Activated CD8-positive, alpha-beta memory T cell treated with anti-CD3 and anti-CD28 coated beads for 36 hours (primary cell): ENCODE data around the gene C10orf62. TPM values are rescaled to one million over a fixed set of nuclear protein-coding genes. Genes with fewer than 3 reads are reported as not detected.
"Not testable (repeated sequence)": the region's sequence is repeated elsewhere in the genome, so short reads cannot be mapped to it uniquely, and the experiment has no call there.

ENCODE experiments used
- CTCF ChIA-PET: fragments of 350-600 bp; sonication (Branson Sonifier 250); formaldehyde crosslinking; loops from one replicate; lab custom pipeline; 2021; ENCODE audit warnings: antibody characterized with exemption; lab: Charles Lee
- POLR2A ChIA-PET: fragments of 350-600 bp; sonication (Branson Sonifier 250); formaldehyde crosslinking; loops from one replicate; lab custom pipeline; 2021; ENCODE audit warnings: antibody characterized with exemption; lab: Charles Lee
- total RNA-seq, 2 experiments: library from RNA; stranded (reverse); gene quantifications; one replicate each; pipeline ENCODE4 v1.2.3, GENCODE V29; 2021

C10orf62 gene, protein sequence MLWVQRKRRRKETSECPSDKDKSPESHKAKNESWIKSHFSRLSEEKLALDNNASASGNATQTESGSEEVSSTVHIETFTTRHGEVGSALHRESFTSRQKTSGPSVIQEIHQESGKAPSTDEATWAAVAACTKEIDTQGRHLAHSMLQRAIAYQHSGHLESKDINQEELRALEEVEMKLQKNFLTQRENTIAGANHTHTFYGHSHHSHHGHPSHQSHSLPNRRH
- not detected for total RNA-seq

DNA sequence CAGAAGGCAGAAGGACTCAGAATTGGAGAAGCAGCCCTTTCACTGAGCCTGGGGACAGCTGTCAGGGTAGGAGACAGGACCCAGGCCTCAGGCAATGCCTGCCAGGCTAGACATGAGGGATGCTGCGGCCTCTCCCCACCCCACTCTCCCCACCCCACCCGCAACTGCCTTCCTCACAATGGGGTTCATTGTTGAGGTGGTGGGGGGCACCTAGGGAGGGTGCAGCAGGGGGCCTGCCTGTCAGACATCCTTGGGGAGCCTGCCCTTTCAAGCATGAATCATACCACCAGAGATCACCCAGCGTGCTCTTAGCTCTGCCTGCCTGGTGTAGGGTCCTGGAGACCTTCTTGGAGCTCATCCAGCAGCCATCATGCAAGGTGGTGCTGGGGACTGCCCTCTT lies at the start of gene C10orf62:
Gene C10orf62, plus strand, starts transcription at position 243 of the 400 bp plus-strand sequence. CDS start 177 bp downstream, outside the sequence.
- CTCF ChIA-PET = no interaction called here

DNA sequence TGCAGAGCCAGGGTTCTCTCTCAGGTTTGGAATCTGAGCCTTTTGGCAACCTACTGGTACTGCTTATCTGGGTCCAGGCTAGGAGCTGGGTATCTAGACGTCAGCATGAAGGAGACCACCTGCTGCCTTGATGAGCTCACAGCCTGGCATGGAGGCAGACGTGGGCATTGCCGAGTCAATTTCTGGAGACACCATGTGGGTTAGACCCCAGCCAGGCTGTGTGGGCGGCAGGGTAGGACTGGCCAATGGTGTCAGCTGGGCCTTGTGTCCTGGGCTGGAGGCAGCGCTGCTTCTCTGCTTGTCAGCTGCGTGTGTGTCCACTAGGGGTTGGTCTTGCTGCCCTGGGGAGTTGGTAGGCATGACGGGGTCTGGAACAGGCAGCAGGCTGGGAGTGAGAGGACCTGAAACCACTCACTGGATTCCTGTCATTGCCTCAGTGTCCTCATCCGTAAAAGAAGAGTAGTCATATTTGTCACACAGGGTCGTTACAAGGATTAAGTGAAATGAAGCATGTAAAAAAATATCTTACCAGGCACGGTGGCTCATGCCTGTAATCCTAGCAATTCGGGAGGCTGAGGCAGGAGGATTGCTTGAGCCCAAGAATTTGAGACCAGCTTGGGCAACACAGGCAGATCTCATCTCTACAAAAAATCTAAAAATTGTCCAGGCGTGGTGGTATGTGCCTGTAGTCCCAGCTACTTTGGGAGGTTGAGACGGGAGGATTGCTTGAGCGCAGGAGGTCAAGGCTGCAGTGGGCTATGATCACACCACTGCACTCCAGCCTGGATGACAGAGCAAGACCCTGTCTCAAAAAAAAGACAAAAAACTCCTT lies 48.6 kb upstream of the C10orf62 start:
- POLR2A ChIA-PET = no interaction called here
- CTCF ChIA-PET = interaction anchor here (0.7 to 0.9 kb wide), 3 partner anchors 40 to 130 kb away, joined by 3 to 5 read pairs (median 4); no protein-coding TSS in a partner anchor

More for the DNA sequence above, at the start of gene C10orf62:
- POLR2A ChIA-PET = interaction anchor here (0.6 kb wide), 1 partner anchor 99 kb away, joined by 3 read pairs; no protein-coding TSS in a partner anchor

DNA sequence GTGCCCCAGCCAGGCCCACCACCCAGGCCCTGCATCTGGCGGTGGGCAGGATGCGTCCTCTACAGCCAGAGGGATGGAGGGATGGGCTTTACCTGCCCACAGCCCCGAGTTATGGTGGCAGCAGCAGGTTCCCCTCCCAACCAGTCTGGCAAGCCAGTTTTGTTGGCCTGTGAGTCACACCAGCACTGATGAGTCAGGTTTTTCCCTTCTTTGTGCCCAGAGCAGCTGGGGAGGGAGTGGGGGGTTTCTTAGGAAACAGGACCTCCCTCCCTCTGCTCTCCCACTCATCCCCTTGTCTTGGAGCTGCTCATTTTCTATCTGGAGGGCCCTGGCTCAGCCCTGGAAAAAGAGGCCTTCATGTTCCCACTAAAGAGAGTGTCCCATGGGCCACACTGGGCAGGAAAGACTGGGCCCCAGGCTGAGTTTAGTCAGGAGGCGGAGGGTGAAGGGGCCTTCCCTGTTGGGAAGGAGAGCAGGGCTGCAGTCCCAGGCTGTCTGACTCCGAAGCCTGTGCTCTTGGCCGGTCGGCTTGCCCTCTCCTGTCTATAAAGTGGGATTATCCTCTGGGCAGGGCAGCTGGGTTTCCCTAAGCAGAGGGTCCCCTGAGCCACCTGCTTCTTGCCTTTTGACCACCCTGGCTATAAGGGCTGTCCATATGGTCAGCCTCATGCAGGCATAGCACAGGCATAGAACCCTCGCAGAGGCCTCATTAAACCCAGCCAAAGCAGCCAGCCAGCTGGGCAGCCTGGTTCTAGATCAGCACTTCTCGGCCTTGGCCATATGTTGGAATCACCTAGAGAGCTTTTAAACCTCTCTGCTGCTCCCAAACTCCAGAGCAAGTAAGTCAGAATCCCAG lies 47.1 kb upstream of the C10orf62 start:
- CTCF ChIA-PET = interaction anchor here (1.5 kb wide), 1 partner anchor 12 kb away, joined by 6 read pairs; no protein-coding TSS in a partner anchor
- POLR2A ChIA-PET = no interaction called here

DNA sequence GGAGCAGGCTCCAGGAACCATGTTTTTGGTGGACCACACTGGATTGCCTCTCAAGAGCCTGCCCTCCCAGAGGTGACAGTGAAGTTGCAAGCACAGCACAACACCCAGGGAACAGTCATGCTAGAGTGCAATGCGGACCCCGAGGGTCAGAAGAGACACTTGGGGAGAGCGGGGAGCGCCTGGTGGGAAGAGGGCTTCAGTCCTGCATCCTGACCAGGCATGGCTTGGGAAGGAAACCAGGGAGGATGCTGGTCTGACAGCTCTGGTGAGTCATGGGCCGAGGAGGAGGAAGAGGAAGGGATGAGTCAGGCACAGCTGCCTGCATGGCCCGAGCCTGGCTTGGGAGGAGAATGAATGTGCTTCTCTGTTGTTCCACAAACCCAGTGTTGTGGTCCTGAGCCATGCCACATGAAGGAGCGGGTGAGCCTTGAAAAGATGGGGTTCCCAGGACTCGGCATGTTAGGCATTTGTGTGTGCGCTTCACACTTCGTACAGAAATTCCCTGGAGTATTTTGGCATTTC lies 46.4 kb upstream of the C10orf62 start:
- POLR2A ChIA-PET = no interaction called here

GRCh38 chr10:97546456-97547270 lies 42.9 kb upstream of the C10orf62 start:
- ChIA-PET POLR2A (no interaction called here), CTCF (interaction anchor here (0.7 to 0.8 kb wide), 2 partner anchors 67 to 249 kb away, joined by 3 to 4 read pairs; no protein-coding TSS in a partner anchor)

More for the DNA sequence above, 46.4 kb upstream of the C10orf62 start:
- CTCF ChIA-PET = interaction anchor here (1.5 kb wide), 1 partner anchor 11 kb away, joined by 6 read pairs; no protein-coding TSS in a partner anchor

GRCh38 chr10:97547271-97547600 lies 42.3 kb upstream of the C10orf62 start:
- ChIA-PET POLR2A (no interaction called here), CTCF (no interaction called here)

GRCh38 chr10:97547962-97548361 lies 41.6 kb upstream of the C10orf62 start:
- ChIA-PET POLR2A (no interaction called here), CTCF (no interaction called here)

DNA sequence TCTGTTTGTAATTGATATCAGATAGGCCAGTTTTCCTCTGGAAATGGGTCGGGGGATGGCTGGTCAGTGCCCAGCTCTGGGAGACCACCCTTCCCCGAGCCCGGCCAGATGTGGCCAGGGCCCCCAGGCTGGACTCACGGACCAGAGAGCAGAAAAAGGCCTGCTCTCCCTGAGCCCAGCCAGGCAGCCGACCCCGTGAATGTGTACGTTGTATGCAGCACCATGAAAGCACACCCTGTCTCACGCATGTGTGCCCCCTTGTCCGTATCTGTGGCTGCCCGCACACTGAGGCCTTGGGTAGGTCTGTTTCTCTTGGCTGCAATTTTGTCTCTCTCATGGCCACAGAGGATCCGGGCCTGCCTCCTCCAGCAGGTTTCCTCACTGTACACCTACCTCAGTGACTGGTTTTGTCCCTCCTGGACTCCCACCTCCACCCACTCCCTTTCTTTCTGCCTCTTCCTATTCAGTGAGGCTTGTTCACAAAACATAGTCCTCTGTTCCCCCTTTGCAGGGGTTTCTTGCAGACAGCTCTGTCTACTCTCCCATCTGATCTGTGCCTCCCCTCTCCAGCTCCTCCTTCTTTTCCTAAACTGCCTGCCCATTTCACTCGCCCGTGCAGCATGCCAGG lies 40.6 kb upstream of the C10orf62 start:
- CTCF ChIA-PET = interaction anchor here (1.0 kb wide), 1 partner anchor 23 kb away, joined by 3 read pairs; no protein-coding TSS in a partner anchor
- POLR2A ChIA-PET = no interaction called here

- ChIA-PET CTCF (interaction anchor here (1.0 kb wide), 1 partner anchor 22 kb away, joined by 3 read pairs; no protein-coding TSS in a partner anchor), POLR2A (no interaction called here)
Observed at GRCh38 chr10:97549587-97550322, 39.8 kb upstream of the C10orf62 start.

DNA sequence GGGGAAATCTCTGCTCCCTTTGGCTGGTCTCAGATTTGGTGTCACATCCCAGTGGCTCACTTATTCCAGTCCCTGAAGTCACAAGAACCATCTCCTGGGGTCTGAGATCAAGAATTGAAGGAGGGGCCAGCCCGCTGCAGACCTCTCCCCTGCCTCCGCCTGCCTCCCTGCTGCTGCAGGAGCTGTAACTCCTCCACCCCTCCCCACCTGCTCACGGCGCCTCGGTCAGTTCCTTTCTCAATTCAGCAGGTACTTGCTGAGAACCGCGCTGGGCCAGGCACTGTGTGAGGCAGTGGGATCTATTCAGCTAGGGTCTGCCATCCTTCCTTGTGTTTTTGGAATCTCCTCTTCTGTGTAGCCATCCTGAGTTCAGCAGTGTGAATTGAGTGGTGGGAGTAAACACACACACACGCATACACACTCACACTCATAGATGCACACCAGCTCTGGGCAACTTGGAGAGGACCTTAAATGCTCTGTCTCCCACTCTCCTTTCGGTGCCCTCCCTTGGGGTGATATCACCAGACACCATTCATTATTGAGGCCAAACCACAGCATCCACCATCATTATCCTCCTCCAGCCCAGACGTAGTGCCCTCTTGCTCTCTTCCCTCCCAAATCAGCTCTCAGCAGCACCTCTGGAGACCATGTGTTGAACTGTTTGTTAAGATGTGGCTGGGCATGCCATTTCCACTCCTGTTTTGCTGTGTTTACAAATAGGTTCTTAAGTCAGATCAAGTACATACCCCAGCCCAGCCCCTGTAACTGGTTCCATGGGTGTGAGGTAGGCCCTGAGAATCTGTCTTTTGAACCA lies 39.0 kb upstream of the C10orf62 start:
- ChIA-PET CTCF (interaction anchor here (1.2 to 1.3 kb wide), 2 partner anchors 88 to 143 kb away, joined by 3 to 4 read pairs; no protein-coding TSS in a partner anchor), POLR2A (no interaction called here)

GRCh38 chr10:97551271-97551670 lies 38.2 kb upstream of the C10orf62 start:
- CTCF ChIA-PET = interaction anchor here (1.2 to 4.1 kb wide), 3 partner anchors 16 to 144 kb away, joined by 3 to 20 read pairs (median 4); no protein-coding TSS in a partner anchor
- POLR2A ChIA-PET = no interaction called here

- ChIA-PET POLR2A (no interaction called here), CTCF (interaction anchor here (0.6 to 4.1 kb wide), 10 partner anchors 11 to 280 kb away, joined by 3 to 20 read pairs (median 4); no protein-coding TSS in a partner anchor)
Observed at GRCh38 chr10:97553575-97554031, 35.9 kb upstream of the C10orf62 start.

GRCh38 chr10:97554336-97554735 lies 35.2 kb upstream of the C10orf62 start:
- CTCF ChIA-PET = interaction anchor here (0.6 to 4.1 kb wide), 8 partner anchors 11 to 155 kb away, joined by 3 to 20 read pairs (median 4); no protein-coding TSS in a partner anchor
- POLR2A ChIA-PET = not testable (repeated sequence)

DNA sequence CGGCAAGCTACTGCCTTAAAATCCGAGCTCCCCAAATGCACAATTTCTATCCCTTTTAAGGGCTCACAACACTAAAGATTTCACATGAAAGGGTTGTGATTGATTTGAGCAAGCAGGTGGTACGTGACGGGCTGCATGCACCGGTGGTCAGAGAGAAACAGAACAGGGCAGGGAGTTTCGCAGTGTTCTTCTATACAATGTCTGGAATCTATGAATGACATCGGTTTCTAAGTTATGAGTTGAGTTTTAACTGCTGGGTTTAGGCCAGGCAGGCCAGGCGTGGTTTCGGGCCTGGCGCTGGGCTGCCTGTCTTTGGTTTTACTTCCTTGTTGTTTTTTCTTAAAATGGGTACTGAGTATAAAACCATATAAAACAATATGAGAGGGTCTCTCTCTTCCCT lies 34.0 kb upstream of the C10orf62 start:
- CTCF ChIA-PET = interaction anchor here (4.1 kb wide), 1 partner anchor 20 kb away, joined by 20 read pairs; no protein-coding TSS in a partner anchor
- POLR2A ChIA-PET = not testable (repeated sequence)

- POLR2A ChIA-PET, CTCF ChIA-PET: not testable (repeated sequence)
Observed at GRCh38 chr10:97560731-97561381, 28.7 kb upstream of the C10orf62 start.
